GM23338 (cell line): ENCODE measurements around the gene DUSP15. TPM values are rescaled to one million over a fixed set of nuclear protein-coding genes. Genes with fewer than 3 reads are reported as not detected.

Experiments
- ATAC-seq: fragments of 200-7000 bp; cut with Tn5 transposase; 3 replicates; pipeline ENCODE4 v1.9.1; 2020
- DNase-seq: peaks from one replicate; pipeline ENCODE4 v3.0.0-alpha.2; 2015; ENCODE audit warnings: low spot score
- H2AFZ ChIP-seq: fragments of 200-600 bp; sonication (generic); 2 replicates; pipeline ENCODE4 v1.8.0; 2016; ENCODE audit warnings: antibody characterized with exemption, mild to moderate bottlenecking, moderate library complexity
- H3F3A ChIP-seq: fragments of 200-600 bp; sonication (generic); replicated peaks from 2 replicates; pipeline ENCODE4 v1.8.0; 2017; ENCODE audit warnings: antibody characterized with exemption, mixed run types, low read depth
- H3K27ac ChIP-seq: fragments of 200-600 bp; sonication (generic); 2 replicates; pipeline ENCODE4 v1.6.1; 2016; ENCODE audit warnings: low read depth
- H3K27me3 ChIP-seq: fragments of 200-600 bp; sonication (generic); 2 replicates; pipeline ENCODE4 v1.8.0; 2016; ENCODE audit warnings: mild to moderate bottlenecking, mixed run types, moderate library complexity; ENCODE audit not compliant: insufficient read depth
- H3K36me3 ChIP-seq: fragments of 200-600 bp; sonication (generic); 2 replicates; pipeline ENCODE4 v1.8.0; 2016; ENCODE audit warnings: mild to moderate bottlenecking; ENCODE audit not compliant: insufficient read depth
- H3K4me1 ChIP-seq: fragments of 200-600 bp; sonication (generic); 2 replicates; pipeline ENCODE4 v1.8.0; 2016; ENCODE audit warnings: mild to moderate bottlenecking, moderate library complexity; ENCODE audit not compliant: insufficient read depth
- H3K4me2 ChIP-seq: fragments of 200-600 bp; sonication (generic); 2 replicates; pipeline ENCODE4 v1.7.1; 2017; ENCODE audit warnings: mixed run types
- H3K4me3 ChIP-seq: fragments of 200-600 bp; sonication (generic); 2 replicates; pipeline ENCODE4 v1.6.1; 2016; ENCODE audit warnings: mixed run types
- H3K79me2 ChIP-seq: fragments of 200-600 bp; sonication (generic); replicated peaks from 2 replicates; pipeline ENCODE4 v1.8.0; 2017; ENCODE audit warnings: mild to moderate bottlenecking; ENCODE audit not compliant: insufficient read depth
- H3K9me2 ChIP-seq: fragments of 200-600 bp; sonication (generic); 2 replicates; pipeline ENCODE4 v1.8.0; 2017; ENCODE audit not compliant: insufficient read depth
- H4K20me1 ChIP-seq: fragments of 200-600 bp; sonication (generic); replicated peaks from 2 replicates; pipeline ENCODE4 v1.8.0; 2017; ENCODE audit warnings: mild to moderate bottlenecking; ENCODE audit not compliant: insufficient read depth
- H3K27ac Mint-ChIP-seq: 2 replicates; pipeline ENCODE4 v1.8.0; 2020; ENCODE audit warnings: inconsistent platforms, mild to moderate bottlenecking, moderate library complexity, mixed read lengths
- H3K27me3 Mint-ChIP-seq: 3 replicates; pipeline ENCODE4 v1.8.0; 2022; ENCODE audit warnings: low read depth, mild to moderate bottlenecking, moderate library complexity, mixed read lengths, inconsistent platforms; ENCODE audit not compliant: insufficient read depth, poor library complexity
- H3K36me3 Mint-ChIP-seq: 3 replicates; pipeline ENCODE4 v1.8.0; 2021; ENCODE audit warnings: low read depth, mild to moderate bottlenecking, inconsistent platforms, moderate library complexity, mixed read lengths
- H3K4me1 Mint-ChIP-seq: 3 replicates; pipeline ENCODE4 v1.8.0; 2020; ENCODE audit warnings: mild to moderate bottlenecking, inconsistent platforms, mixed read lengths
- H3K4me3 Mint-ChIP-seq: 3 replicates; pipeline ENCODE4 v1.8.0; 2021; ENCODE audit warnings: moderate library complexity, mild to moderate bottlenecking, inconsistent platforms, mixed read lengths
- H3K9me3 Mint-ChIP-seq: 3 replicates; pipeline ENCODE4 v1.8.0; 2020; ENCODE audit warnings: moderate library complexity, mild to moderate bottlenecking, inconsistent platforms, mixed read lengths
- CREB1 ChIP-seq: fragments of 250-450 bp; sonication (Bioruptor Pico); IDR thresholded peaks from 2 replicates; pipeline ENCODE4 v1.5.0; 2020; ENCODE audit warnings: low read depth, mild to moderate bottlenecking, moderate library complexity
- NANOG ChIP-seq: IDR thresholded peaks from 2 replicates; pipeline ENCODE4 v1.6.1; 2016; ENCODE audit warnings: antibody characterized with exemption, borderline replicate concordance
- STAT1 ChIP-seq: IDR thresholded peaks from one replicate; pipeline ENCODE4 v1.6.1; 2016; ENCODE audit warnings: antibody characterized with exemption; ENCODE audit not compliant: unreplicated experiment
- ZNF114 ChIP-seq: fragments of 250-450 bp; sonication (Bioruptor Pico); IDR thresholded peaks from 2 replicates; pipeline ENCODE4 v1.5.0; 2020; ENCODE audit warnings: mild to moderate bottlenecking, moderate library complexity
- polyA plus RNA-seq: library from polyadenylated mRNA; unstranded; fragments of >200 nt; fragmentation: Nextera tagmentation; extraction: Ambion mirVana; gene quantifications from 2 replicates; pipeline ENCODE4 v1.2.1, GENCODE V29; 2016
- total RNA-seq: library from RNA; depleted of rRNA; stranded (reverse); fragments of >200 nt; shearing (Covaris generic); gene quantifications from 2 replicates; pipeline ENCODE4 v1.2.3, GENCODE V29; 2014
- TF ChIP-seq, protein P1 (sequence below): IDR thresholded peaks from one replicate; pipeline ENCODE4 v1.6.1; 2018; ENCODE audit warnings: antibody characterized with exemption; ENCODE audit not compliant: unreplicated experiment
- TF ChIP-seq, protein P2 (sequence below): IDR thresholded peaks from 2 replicates; pipeline ENCODE4 v1.6.1; 2016; ENCODE audit warnings: antibody characterized with exemption
- TF ChIP-seq, protein P3 (sequence below), 2 experiments: fragments of 200-600 bp in 1 of 2; sonication (generic) in 1 of 2; conservative IDR thresholded peaks; 2 replicates each; pipeline versions ENCODE4 v1.5.1 to v1.6.1; 2016 to 2017; ENCODE audit warnings: antibody characterized with exemption in 2 of 2, low read depth in 2 of 2, mild to moderate bottlenecking in 2 of 2, moderate library complexity in 1 of 2

The DUSP15 gene
- total and polyA plus RNA-seq, 2 experiments from 2014 or later = 0.61 to 2.8 TPM

DNA sequence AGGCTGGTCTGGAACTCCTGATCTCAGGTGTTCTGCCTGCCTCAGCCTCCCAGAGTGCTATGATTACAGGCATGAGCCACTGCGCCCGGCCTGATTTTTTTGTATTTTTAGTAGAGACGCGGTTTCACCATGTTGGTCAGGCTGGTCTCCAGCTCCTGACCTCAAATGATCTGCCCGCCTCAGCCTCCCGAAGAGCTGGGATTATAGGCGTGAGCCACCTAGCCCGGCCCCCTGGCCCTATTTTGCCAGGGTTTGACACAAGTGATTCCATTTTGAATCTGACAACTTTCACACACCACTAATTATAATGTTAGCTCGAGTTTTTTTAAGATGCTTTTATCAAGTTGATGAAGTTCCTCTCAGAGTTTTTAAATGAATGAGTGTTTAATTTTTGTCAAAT, 25.7 kb upstream of the DUSP15 start (continued):
- TF ChIP-seq, protein P1, sequence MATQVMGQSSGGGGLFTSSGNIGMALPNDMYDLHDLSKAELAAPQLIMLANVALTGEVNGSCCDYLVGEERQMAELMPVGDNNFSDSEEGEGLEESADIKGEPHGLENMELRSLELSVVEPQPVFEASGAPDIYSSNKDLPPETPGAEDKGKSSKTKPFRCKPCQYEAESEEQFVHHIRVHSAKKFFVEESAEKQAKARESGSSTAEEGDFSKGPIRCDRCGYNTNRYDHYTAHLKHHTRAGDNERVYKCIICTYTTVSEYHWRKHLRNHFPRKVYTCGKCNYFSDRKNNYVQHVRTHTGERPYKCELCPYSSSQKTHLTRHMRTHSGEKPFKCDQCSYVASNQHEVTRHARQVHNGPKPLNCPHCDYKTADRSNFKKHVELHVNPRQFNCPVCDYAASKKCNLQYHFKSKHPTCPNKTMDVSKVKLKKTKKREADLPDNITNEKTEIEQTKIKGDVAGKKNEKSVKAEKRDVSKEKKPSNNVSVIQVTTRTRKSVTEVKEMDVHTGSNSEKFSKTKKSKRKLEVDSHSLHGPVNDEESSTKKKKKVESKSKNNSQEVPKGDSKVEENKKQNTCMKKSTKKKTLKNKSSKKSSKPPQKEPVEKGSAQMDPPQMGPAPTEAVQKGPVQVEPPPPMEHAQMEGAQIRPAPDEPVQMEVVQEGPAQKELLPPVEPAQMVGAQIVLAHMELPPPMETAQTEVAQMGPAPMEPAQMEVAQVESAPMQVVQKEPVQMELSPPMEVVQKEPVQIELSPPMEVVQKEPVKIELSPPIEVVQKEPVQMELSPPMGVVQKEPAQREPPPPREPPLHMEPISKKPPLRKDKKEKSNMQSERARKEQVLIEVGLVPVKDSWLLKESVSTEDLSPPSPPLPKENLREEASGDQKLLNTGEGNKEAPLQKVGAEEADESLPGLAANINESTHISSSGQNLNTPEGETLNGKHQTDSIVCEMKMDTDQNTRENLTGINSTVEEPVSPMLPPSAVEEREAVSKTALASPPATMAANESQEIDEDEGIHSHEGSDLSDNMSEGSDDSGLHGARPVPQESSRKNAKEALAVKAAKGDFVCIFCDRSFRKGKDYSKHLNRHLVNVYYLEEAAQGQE = no peak
- TF ChIP-seq STAT1 (no peak), NANOG (no peak), CREB1 (CRISPR knock-in tag) (no peak)
- TF ChIP-seq, protein P2, sequence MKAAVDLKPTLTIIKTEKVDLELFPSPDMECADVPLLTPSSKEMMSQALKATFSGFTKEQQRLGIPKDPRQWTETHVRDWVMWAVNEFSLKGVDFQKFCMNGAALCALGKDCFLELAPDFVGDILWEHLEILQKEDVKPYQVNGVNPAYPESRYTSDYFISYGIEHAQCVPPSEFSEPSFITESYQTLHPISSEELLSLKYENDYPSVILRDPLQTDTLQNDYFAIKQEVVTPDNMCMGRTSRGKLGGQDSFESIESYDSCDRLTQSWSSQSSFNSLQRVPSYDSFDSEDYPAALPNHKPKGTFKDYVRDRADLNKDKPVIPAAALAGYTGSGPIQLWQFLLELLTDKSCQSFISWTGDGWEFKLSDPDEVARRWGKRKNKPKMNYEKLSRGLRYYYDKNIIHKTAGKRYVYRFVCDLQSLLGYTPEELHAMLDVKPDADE = no peak
- TF ChIP-seq, protein P3, sequence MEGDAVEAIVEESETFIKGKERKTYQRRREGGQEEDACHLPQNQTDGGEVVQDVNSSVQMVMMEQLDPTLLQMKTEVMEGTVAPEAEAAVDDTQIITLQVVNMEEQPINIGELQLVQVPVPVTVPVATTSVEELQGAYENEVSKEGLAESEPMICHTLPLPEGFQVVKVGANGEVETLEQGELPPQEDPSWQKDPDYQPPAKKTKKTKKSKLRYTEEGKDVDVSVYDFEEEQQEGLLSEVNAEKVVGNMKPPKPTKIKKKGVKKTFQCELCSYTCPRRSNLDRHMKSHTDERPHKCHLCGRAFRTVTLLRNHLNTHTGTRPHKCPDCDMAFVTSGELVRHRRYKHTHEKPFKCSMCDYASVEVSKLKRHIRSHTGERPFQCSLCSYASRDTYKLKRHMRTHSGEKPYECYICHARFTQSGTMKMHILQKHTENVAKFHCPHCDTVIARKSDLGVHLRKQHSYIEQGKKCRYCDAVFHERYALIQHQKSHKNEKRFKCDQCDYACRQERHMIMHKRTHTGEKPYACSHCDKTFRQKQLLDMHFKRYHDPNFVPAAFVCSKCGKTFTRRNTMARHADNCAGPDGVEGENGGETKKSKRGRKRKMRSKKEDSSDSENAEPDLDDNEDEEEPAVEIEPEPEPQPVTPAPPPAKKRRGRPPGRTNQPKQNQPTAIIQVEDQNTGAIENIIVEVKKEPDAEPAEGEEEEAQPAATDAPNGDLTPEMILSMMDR (conservative IDR thresholded peaks at IDR 0.05; ENCODE audit: low read depth in 2 of 2) = no peak

DNA sequence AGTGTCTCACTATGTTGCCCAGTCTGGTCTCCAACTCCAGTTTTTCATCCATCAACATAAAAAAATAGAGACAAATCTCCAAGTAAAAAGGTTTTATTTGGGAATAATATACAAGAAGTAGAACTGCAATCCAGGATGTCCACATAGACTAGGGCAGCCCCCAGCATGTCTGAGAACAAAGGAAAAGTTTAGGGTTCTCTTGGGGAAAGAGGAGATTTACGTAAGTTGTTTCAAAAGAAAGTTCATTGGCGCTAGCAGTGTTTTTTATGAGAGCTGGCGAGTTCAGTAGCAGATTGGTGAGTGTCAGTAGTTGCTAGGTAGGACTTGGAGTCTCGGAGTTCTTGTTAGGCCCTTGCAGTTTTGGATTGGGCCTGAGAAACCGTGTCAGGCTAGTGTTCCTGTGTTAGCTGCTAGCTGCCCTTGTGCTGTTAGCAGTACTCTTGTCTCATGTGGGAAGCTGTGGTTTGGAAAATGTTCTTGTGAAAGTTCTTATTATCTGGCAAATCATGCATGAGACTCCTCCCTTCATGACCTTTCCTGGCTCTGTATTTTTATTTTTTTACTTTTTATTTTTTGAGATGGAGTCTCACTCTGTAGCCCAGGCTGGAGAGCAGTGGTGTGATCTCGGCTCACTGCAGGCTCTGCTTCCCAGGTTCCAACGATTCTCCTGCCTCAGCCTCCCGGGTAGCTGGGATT, 24.8 kb upstream of the DUSP15 start:
- Histone ChIP-seq H3K79me2 (no peaks in the 10 kb centered on the region), H3K4me2 (no peak overlapping the region), H3K27ac (no peak overlapping the region), H3K4me3 (no peak overlapping the region), H3K27me3 (no peaks in the 10 kb centered on the region), H4K20me1 (no peaks in the 10 kb centered on the region), H3F3A (no peaks in the 10 kb centered on the region), H3K9me2 (0 out of 2 replicates have a peak, but pooled peaks cover 9% of the 10 kb centered on the region), H2AFZ (no peak overlapping the region), H3K36me3 (no peaks in the 10 kb centered on the region), H3K4me1 (no peaks in the 10 kb centered on the region)
- H3K27me3 Mint-ChIP-seq = peaks cover 5% of the 10 kb centered on the region
- H3K4me1 Mint-ChIP-seq = peaks cover 3% of the 10 kb centered on the region; the same call in 1 of the 3 replicates
- ATAC-seq (peak; percentile 96), DNase-seq (peak; percentile 89)
- H3K4me3 Mint-ChIP-seq = no peak overlapping the region
- H3K36me3 Mint-ChIP-seq = no peaks in the 10 kb centered on the region
- no peak overlapping the region for H3K27ac Mint-ChIP-seq
- peaks cover 46% of the 10 kb centered on the region for H3K9me3 Mint-ChIP-seq
- TF ChIP-seq ZNF114 (CRISPR knock-in tag) = no peak
- TF ChIP-seq CREB1 (CRISPR knock-in tag) = peak; percentile 78
